Right lobe of liver (tissue), 6 donors: ENCODE measurements around the gene BTK. TPM values are rescaled to one million over a fixed set of nuclear protein-coding genes. Genes with fewer than 3 reads are reported as not detected.

ENCODE experiments used
- ATAC-seq, 4 donors: fragments of 200-7000 bp; cut with Tn5 transposase; one replicate each; pipeline ENCODE4 v1.9.1; 2020; ENCODE audit warnings: mild to moderate bottlenecking in 4 of 4, moderate library complexity in 4 of 4
- DNase-seq, 3 donors: peaks; one replicate each; pipeline ENCODE4 v3.0.0-alpha.2; 2020
- H3K27ac ChIP-seq, 3 donors: fragments of 200-600 bp; one replicate each; pipeline ENCODE4 v1.8.0; 2022
- H3K27me3 ChIP-seq, 2 donors: fragments of 200-600 bp; one replicate each; pipeline ENCODE4 v1.8.0; 2022
- H3K36me3 ChIP-seq, 4 donors: fragments of 200-600 bp; sonication (generic) in 1 of 4; one replicate each; pipeline versions ENCODE4 v1.5.1 to v1.8.0; 2017 to 2022; ENCODE audit warnings: control low read depth in 1 of 4
- H3K4me1 ChIP-seq, 4 donors: fragments of 200-600 bp; sonication (generic) in 1 of 4; one replicate each; pipeline versions ENCODE4 v1.5.1 to v1.8.0; 2017 to 2022; ENCODE audit warnings: control low read depth in 1 of 4
- H3K4me3 ChIP-seq, 3 donors: fragments of 200-600 bp; one replicate each; pipeline ENCODE4 v1.8.0; 2022
- H3K9me3 ChIP-seq, 4 donors: fragments of 200-600 bp; sonication (generic) in 1 of 4; one replicate each; pipeline versions ENCODE4 v1.5.1 to v1.8.0; 2017 to 2022; ENCODE audit warnings: control low read depth in 1 of 4
- CTCF ChIP-seq, 4 donors: fragments of 200-600 bp in 3 of 4; fragments of 450-650 bp in 1 of 4; IDR thresholded peaks; one replicate each; pipeline versions ENCODE4 v1.5.1 to v1.8.0; 2016 to 2022; ENCODE audit warnings: antibody characterized with exemption in 4 of 4, mild to moderate bottlenecking in 2 of 4
- POLR2A ChIP-seq: fragments of 450-650 bp; IDR thresholded peaks from one replicate; pipeline ENCODE4 v1.6.1; 2017; ENCODE audit warnings: antibody characterized with exemption, mild to moderate bottlenecking
- WGBS: methylation state at CpG from one replicate; pipeline ENCODE4 v1.1.6; 2018; ENCODE audit warnings: low coverage, low lambda C conversion rate; ENCODE audit not compliant: insufficient coverage; ENCODE audit errors: missing lambda C conversion rate; 5-methylcytosine and 5-hydroxymethylcytosine counted together
- intact Hi-C, 2 donors: fragments of 100-400 bp; cut with DNase I; formaldehyde crosslinking; loops; one replicate each; pipeline versions ENCODE4 v1.11.2 to v1.14.1; 2022
- total RNA-seq, 6 experiments: library from RNA; depleted of rRNA in 2 of 6; stranded (reverse); fragments of >200 nt in 2 of 6; fragmentation: NEBNext Ultra II Directional in 3 of 6; extraction: Animal tissue kit (Norgen Biotek cat#: 25700) in 3 of 6; gene quantifications; one replicate each; pipeline versions ENCODE4 v1.1.0 to v1.2.4, GENCODE V29; 2016 to 2023
- donor health status: DM: no; HTN: yes; CAD: no.
- donor health status: DM: no; HTN: no; CAD: no.
- donor health status: DM: no; HTN: no; CAD: no.
- donor health status: DM: no; HTN: yes; CAD: no.
- donor health status: DM: no; HTN: yes; CAD: no.

BTK gene
- total RNA-seq, 6 experiments from 2014 or later = 1.1 to 4.7 (median 1.8) TPM

GRCh38 chrX:101408532-101408841, 22.5 kb upstream of the BTK start:
- TF ChIP-seq CTCF (IDR thresholded peaks at IDR 0.05) (no peak), POLR2A (no peak)
- peak overlapping the region; percentile 38 to 65 (median 56) for H3K4me3 ChIP-seq
- WGBS = 35% methylated on average over 8 of the region's 8 CpGs
- peak overlapping the region; percentile 91 to 95 (median 95) for H3K27ac ChIP-seq
- H3K36me3 ChIP-seq = peaks cover 0 to 8% (median 3%) of the 10 kb centered on the region in 4 donors
- ATAC-seq = peak; percentile 25 to 46 (median 38)
- no peak for DNase-seq
- peaks cover 0 to 9% (median 0%) of the 10 kb centered on the region in 4 donors for H3K4me1 ChIP-seq
- intact Hi-C loops = no loop called here
- H3K27me3 ChIP-seq = no peaks in the 10 kb centered on the region
- no peaks in the 10 kb centered on the region for H3K9me3 ChIP-seq

GRCh38 chrX:101407748-101408531, 21.9 kb upstream of the BTK start, which contains the start of the genes GLA and HNRNPH2:
Gene GLA, minus strand, starts transcription at chrX:101407925. Its CDS starts 22 bp downstream, at chrX:101407903.
Gene HNRNPH2, plus strand, starts transcription at chrX:101408222. Its CDS starts 3,767 bp downstream, at chrX:101411989.
- Histone ChIP-seq H3K27me3 (no peaks in the 10 kb centered on the region), H3K4me1 (peaks cover 0 to 9% (median 0%) of the 10 kb centered on the region in 4 donors), H3K4me3 (peak within 1 kb of the TSS; percentile 38 to 65 (median 56)), H3K36me3 (peaks cover 0 to 6% (median 3%) of the 10 kb centered on the region in 4 donors), H3K9me3 (no peaks in the 10 kb centered on the region), H3K27ac (peak within 1 kb of the TSS; percentile 91 to 95 (median 95))
- 28% methylated on average over 25 of the region's 47 CpGs for WGBS
- intact Hi-C loops = no loop called here
- TF ChIP-seq CTCF (IDR thresholded peaks at IDR 0.05) = no peak
- TF ChIP-seq POLR2A = peak; percentile 68
- DNase-seq (peak; percentile 81 to 91 (median 90)), ATAC-seq (peak; percentile 91 to 98 (median 94))

- intact Hi-C loops = no loop called here
- Histone ChIP-seq H3K27ac (peak overlapping the region; percentile 66 to 80 (median 72)), H3K27me3 (no peaks in the 10 kb centered on the region), H3K9me3 (no peaks in the 10 kb centered on the region), H3K36me3 (peaks cover 0 to 2% (median under 1%) of the 10 kb centered on the region in 4 donors), H3K4me3 (peak overlapping the region; percentile 37 to 65 (median 56)), H3K4me1 (peaks cover 0 to 9% (median 0%) of the 10 kb centered on the region in 4 donors)
- ATAC-seq (peak; percentile 3 to 6 (median 4)), DNase-seq (no peak)
- TF ChIP-seq POLR2A = no peak
- TF ChIP-seq CTCF (IDR thresholded peaks at IDR 0.05) = no peak
- WGBS = 20% methylated on average over 13 of the region's 15 CpGs
Measured at GRCh38 chrX:101407167-101407747, 21.3 kb upstream of the BTK start.

- H3K36me3 ChIP-seq = peaks cover 0 to 5% (median 2%) of the 10 kb centered on the region in 4 donors
- 43% methylated on average over 4 of the region's 4 CpGs for WGBS
- DNase-seq (no peak), ATAC-seq (peak in 1 of 4 donors; percentile 19)
- intact Hi-C loops = no loop called here
- H3K4me1 ChIP-seq = no peaks in the 10 kb centered on the region
- H3K9me3 ChIP-seq = no peaks in the 10 kb centered on the region
- no peaks in the 10 kb centered on the region for H3K27me3 ChIP-seq
- H3K27ac ChIP-seq = no peak overlapping the region
- no peak overlapping the region for H3K4me3 ChIP-seq
- no peak for TF ChIP-seq POLR2A
- TF ChIP-seq CTCF (IDR thresholded peaks at IDR 0.05) = no peak
Measured at GRCh38 chrX:101399825-101400224, 13.8 kb upstream of the BTK start.
